GM23248 (cell line): ENCODE data around the gene DLGAP3. TPM values are rescaled to one million over a fixed set of nuclear protein-coding genes. Genes with fewer than 3 reads are reported as not detected.

ENCODE experiments used
- DNase-seq: peaks from one replicate; pipeline ENCODE4 v3.0.0-alpha.2; 2015
- H2AFZ ChIP-seq: fragments of 200-600 bp; sonication (generic); 2 replicates; pipeline ENCODE4 v1.6.1; 2016; ENCODE audit warnings: antibody characterized with exemption
- H3F3A ChIP-seq: fragments of 200-600 bp; sonication (generic); 2 replicates; pipeline ENCODE4 v1.6.1; 2016; ENCODE audit warnings: mild to moderate bottlenecking, antibody characterized with exemption, mixed run types; ENCODE audit not compliant: insufficient read depth
- H3K27ac ChIP-seq: fragments of 200-600 bp; sonication (generic); 2 replicates; pipeline ENCODE4 v1.5.1; 2016; ENCODE audit warnings: mild to moderate bottlenecking
- H3K27me3 ChIP-seq: fragments of 200-600 bp; sonication (generic); replicated peaks from 2 replicates; pipeline ENCODE4 v1.6.1; 2016; ENCODE audit warnings: mild to moderate bottlenecking; ENCODE audit not compliant: insufficient read depth
- H3K36me3 ChIP-seq: fragments of 200-600 bp; sonication (generic); 2 replicates; pipeline ENCODE4 v1.6.1; 2016; ENCODE audit warnings: low read depth, mild to moderate bottlenecking
- H3K4me1 ChIP-seq: fragments of 200-600 bp; sonication (generic); 2 replicates; pipeline ENCODE4 v1.6.1; 2016; ENCODE audit warnings: mild to moderate bottlenecking; ENCODE audit not compliant: insufficient read depth
- H3K4me2 ChIP-seq: fragments of 200-600 bp; sonication (generic); one replicate; pipeline ENCODE4 v1.6.1; 2016; ENCODE audit warnings: mild to moderate bottlenecking; ENCODE audit not compliant: unreplicated experiment
- H3K4me3 ChIP-seq: fragments of 200-600 bp; sonication (generic); 2 replicates; pipeline ENCODE4 v1.5.1; 2016; ENCODE audit warnings: mild to moderate bottlenecking
- H3K79me2 ChIP-seq: fragments of 200-600 bp; sonication (generic); 2 replicates; pipeline ENCODE4 v1.6.1; 2016; ENCODE audit warnings: mild to moderate bottlenecking; ENCODE audit not compliant: insufficient read depth
- H3K9ac ChIP-seq: fragments of 200-600 bp; sonication (generic); 2 replicates; pipeline ENCODE4 v1.6.1; 2016; ENCODE audit warnings: mild to moderate bottlenecking
- H3K9me2 ChIP-seq: fragments of 200-600 bp; sonication (generic); 2 replicates; pipeline ENCODE4 v1.6.1; 2016; ENCODE audit warnings: mixed run types, mild to moderate bottlenecking, moderate library complexity; ENCODE audit not compliant: insufficient read depth
- H3K9me3 ChIP-seq: fragments of 200-600 bp; sonication (generic); one replicate; pipeline ENCODE4 v1.6.1; 2017; ENCODE audit warnings: low read depth
- H4K20me1 ChIP-seq: fragments of 200-600 bp; sonication (generic); 2 replicates; pipeline ENCODE4 v1.6.0; 2016; ENCODE audit not compliant: insufficient read depth
- EZH2 ChIP-seq: fragments of 200-600 bp; sonication (generic); IDR thresholded peaks from 2 replicates; pipeline ENCODE4 v1.6.1; 2018; ENCODE audit warnings: antibody characterized with exemption, mild to moderate bottlenecking; ENCODE audit not compliant: insufficient read depth, poor library complexity, severe bottlenecking
- EZH2phosphoT487 ChIP-seq: fragments of 200-600 bp; sonication (generic); IDR thresholded peaks from 2 replicates; pipeline ENCODE4 v1.6.1; 2018; ENCODE audit warnings: antibody characterized with exemption, moderate library complexity, mild to moderate bottlenecking, low read depth; ENCODE audit not compliant: insufficient read depth
- WGBS, 2 experiments: methylation state at CpG; one replicate each; pipeline ENCODE4 v1.1.6; 2015 to 2017; ENCODE audit warnings: low lambda C conversion rate in 2 of 2, low coverage in 1 of 2; ENCODE audit errors: missing lambda C conversion rate in 2 of 2; 5-methylcytosine and 5-hydroxymethylcytosine counted together
- in situ Hi-C: fragments of 300-500 bp; cut with MboI; formaldehyde crosslinking; loops from 2 replicates; pipeline ENCODE4 v1.15.0; 2020
- polyA plus RNA-seq: library from polyadenylated mRNA; unstranded; fragments of >200 nt; fragmentation: Nextera tagmentation; extraction: Ambion mirVana; gene quantifications from 2 replicates; pipeline ENCODE4 v1.2.1, GENCODE V29; 2016
- total RNA-seq: library from RNA; depleted of rRNA; stranded (reverse); fragments of >200 nt; shearing (Covaris generic); gene quantifications from 2 replicates; pipeline ENCODE4 v1.2.3, GENCODE V29; 2014

DLGAP3 gene
- total and polyA plus RNA-seq, 2 experiments from 2014 or later, result 0.11 TPM; not detected in 1

DNA sequence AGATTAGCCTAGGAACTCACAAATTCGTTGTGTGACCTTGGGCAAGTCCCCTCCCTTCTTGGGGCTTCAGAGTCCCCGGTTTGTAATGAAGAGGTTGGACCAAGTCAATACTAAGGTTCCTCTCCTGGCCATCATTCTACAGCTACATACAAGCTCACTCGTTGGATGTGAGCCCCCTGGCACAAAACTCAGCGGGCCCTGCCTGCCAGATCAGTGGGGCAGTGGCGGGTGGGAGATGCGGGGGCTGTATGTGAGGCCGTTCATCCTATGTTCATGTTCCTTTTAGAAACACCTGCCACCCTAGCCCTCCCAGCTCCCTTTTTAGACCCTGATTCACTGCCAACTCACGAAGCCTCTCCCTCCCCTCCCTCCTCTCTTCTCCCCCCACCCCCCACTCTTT lies 2.1 kb downstream of the DLGAP3 start:
- no peak overlapping the region for H2AFZ ChIP-seq
- H3K36me3 ChIP-seq, result no peaks in the 10 kb centered on the region
- in situ Hi-C loops, result no loop called here
- no peaks in the 10 kb centered on the region for H3K79me2 ChIP-seq
- peaks cover 42% of the 10 kb centered on the region for H3K27me3 ChIP-seq
- H3K27ac ChIP-seq, result no peak overlapping the region
- DNase-seq, result no peak
- no peaks in the 10 kb centered on the region for H4K20me1 ChIP-seq
- H3K4me1 ChIP-seq, result no peaks in the 10 kb centered on the region
- no peaks in the 10 kb centered on the region for H3K9me3 ChIP-seq
- no peak overlapping the region for H3K9ac ChIP-seq
- TF ChIP-seq EZH2phosphoT487 (no peak), EZH2 (no peak)
- no peaks in the 10 kb centered on the region for H3K9me2 ChIP-seq
- no peak overlapping the region for H3K4me3 ChIP-seq
- no peak overlapping the region for H3K4me2 ChIP-seq
- WGBS, 2 experiments, result 8 to 32% methylated on average over 5 to 8 of the region's 8 CpGs
- no peaks in the 10 kb centered on the region for H3F3A ChIP-seq

DNA sequence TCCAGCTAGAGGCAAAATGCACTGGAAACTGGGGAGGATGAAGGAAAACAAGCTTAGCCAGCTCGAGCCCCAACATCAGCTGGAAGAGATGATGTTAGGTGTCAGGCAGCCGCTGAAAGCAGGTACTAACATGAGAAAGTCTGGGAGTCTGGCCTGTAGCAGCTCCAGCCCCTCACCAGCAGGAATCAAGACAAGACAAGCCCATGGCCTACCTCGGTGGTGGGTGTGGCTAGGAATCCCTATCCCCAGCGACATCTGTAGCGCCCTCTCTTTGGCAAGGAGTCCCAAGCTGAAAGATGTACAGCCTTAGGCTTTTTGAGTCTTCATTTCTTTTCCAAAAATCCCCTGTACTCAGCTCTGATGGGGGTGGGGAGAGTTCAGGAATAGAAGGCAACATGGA lies 2.6 kb downstream of the DLGAP3 start:
- Histone ChIP-seq H3F3A (no peaks in the 10 kb centered on the region), H3K9me3 (no peaks in the 10 kb centered on the region), H3K9ac (no peak overlapping the region), H3K9me2 (no peaks in the 10 kb centered on the region), H3K4me3 (no peak overlapping the region), H3K27me3 (peaks cover 40% of the 10 kb centered on the region), H3K4me2 (no peak overlapping the region), H3K36me3 (no peaks in the 10 kb centered on the region), H3K27ac (no peak overlapping the region), H3K79me2 (no peaks in the 10 kb centered on the region), H4K20me1 (no peaks in the 10 kb centered on the region), H3K4me1 (no peaks in the 10 kb centered on the region), H2AFZ (no peak overlapping the region)
- whole genome bisulfite sequencing, 2 experiments, result 1 to 6% methylated on average over 5 of the region's 5 CpGs
- DNase-seq, result no peak
- in situ Hi-C loops, result no loop called here
- TF ChIP-seq EZH2phosphoT487, result no peak
- no peak for TF ChIP-seq EZH2

DNA sequence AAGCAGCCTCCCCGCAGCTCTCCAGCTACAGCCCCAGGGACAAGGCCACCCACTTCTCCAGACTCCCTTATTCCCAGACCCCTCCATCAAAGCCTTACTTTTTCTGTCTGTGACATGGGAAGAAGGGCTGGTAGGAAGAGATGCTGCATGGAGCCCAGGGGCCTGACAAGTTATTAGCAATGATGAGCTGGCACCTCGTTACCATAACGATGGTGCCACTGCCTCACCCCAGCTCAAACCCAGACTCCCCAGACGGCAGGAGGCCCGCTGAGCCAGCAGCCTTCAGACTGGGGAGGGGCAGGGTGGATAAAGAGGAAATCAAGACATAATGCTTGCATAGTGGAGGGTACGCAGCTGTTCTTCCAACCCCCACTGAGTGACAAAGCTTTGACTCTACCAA lies 3.3 kb downstream of the DLGAP3 start:
- Histone ChIP-seq H3K4me3 (no peak overlapping the region), H3K4me1 (no peaks in the 10 kb centered on the region), H3K9me2 (no peaks in the 10 kb centered on the region), H3K4me2 (no peak overlapping the region), H3K9ac (no peak overlapping the region), H3K9me3 (no peaks in the 10 kb centered on the region), H3K36me3 (no peaks in the 10 kb centered on the region), H3K79me2 (no peaks in the 10 kb centered on the region), H3K27ac (no peak overlapping the region), H2AFZ (no peak overlapping the region), H3K27me3 (peaks cover 32% of the 10 kb centered on the region), H4K20me1 (no peaks in the 10 kb centered on the region), H3F3A (no peaks in the 10 kb centered on the region)
- no peak for TF ChIP-seq EZH2
- TF ChIP-seq EZH2phosphoT487, result no peak
- DNase-seq, result no peak
- WGBS, 2 experiments, result 49 to 61% methylated on average over 6 of the region's 6 CpGs
- in situ Hi-C loops, result no loop called here

DNA sequence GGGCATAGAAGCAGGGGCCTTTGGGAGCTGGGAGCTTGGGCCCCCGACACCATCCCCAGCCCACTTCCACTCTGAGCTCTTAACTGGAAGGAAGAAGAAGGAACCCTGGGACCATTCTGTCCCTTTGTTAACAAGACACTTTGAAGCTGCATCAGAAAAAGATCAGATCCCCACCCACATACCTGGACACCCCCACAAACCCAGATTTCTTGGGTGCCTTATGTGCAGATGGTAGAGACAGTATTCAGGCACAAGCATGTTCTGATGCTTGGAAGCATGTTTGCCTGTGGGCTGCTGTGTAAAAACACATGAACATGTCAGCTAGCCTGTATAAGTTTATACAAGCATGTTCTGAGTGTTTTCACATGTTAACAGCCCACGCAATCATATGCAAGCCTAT lies 3.7 kb downstream of the DLGAP3 start:
- H3K9me2 ChIP-seq, result no peaks in the 10 kb centered on the region

More for the DNA sequence above, 3.7 kb downstream of the DLGAP3 start:
- Histone ChIP-seq H3K4me3 (no peak overlapping the region), H3K36me3 (no peaks in the 10 kb centered on the region), H3K27me3 (peaks cover 28% of the 10 kb centered on the region), H3K9me3 (no peaks in the 10 kb centered on the region), H3F3A (no peaks in the 10 kb centered on the region), H3K4me1 (no peaks in the 10 kb centered on the region), H3K27ac (no peak overlapping the region), H3K9ac (no peak overlapping the region), H2AFZ (no peak overlapping the region), H4K20me1 (no peaks in the 10 kb centered on the region), H3K79me2 (no peaks in the 10 kb centered on the region), H3K4me2 (no peak overlapping the region)
- in situ Hi-C loops, result no loop called here
- no peak for DNase-seq
- TF ChIP-seq EZH2phosphoT487 (no peak), EZH2 (no peak)
- 59 to 74% methylated on average over 2 of the region's 2 CpGs for WGBS, 2 experiments
